ENCODE results near the gene PSME3IP1. TPM values are rescaled to one million over a fixed set of nuclear protein-coding genes. Genes with fewer than 3 reads are reported as not detected.
"Not testable (repeated sequence)": the region's sequence is repeated elsewhere in the genome, so short reads cannot be mapped to it uniquely, and the experiment has no call there.

Gene PSME3IP1
- total RNA-seq, 2 donors from 2014 or later, result 109 to 118 TPM

DNA sequence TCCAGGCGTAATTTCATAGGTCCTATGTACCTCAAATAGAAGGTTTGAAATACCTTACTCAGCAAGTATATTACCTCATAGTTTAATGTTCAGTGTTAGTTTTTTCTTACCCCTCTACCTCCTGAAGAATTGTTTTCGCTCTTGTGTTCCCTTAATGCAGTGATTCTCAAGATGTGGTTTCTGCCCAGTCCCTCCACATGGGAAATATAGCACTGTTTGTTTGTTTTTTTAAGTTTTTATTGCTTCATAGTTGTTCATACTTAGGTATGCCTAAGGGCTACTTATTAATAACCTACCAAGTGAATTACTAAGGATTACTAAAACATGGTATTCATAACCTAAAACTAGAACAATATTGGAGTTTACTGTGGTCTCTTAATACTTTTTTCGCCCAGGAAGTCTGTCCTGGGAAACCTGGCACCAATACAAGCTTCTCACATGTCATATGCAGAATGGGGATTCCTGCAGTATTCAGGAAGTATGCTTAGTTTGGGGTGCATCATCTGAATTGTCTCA is 5.3 kb upstream of the PSME3IP1 start:
- H3K9me3 ChIP-seq (ENCODE audit: control insufficient read depth, low read length, poor library complexity, severe bottlenecking), result no peaks in the 10 kb centered on the region
- ATAC-seq (no peak), DNase-seq (no peak)
- peaks cover 5% of the 10 kb centered on the region for H3K36me3 Mint-ChIP-seq (ENCODE audit: low read depth)
- no peak overlapping the region for H3K4me3 Mint-ChIP-seq
- H3K4me1 Mint-ChIP-seq, result peaks cover 29% of the 10 kb centered on the region
- peak overlapping the region; percentile 37 for H3K27ac Mint-ChIP-seq
- no peaks in the 10 kb centered on the region for H3K27me3 Mint-ChIP-seq

DNA sequence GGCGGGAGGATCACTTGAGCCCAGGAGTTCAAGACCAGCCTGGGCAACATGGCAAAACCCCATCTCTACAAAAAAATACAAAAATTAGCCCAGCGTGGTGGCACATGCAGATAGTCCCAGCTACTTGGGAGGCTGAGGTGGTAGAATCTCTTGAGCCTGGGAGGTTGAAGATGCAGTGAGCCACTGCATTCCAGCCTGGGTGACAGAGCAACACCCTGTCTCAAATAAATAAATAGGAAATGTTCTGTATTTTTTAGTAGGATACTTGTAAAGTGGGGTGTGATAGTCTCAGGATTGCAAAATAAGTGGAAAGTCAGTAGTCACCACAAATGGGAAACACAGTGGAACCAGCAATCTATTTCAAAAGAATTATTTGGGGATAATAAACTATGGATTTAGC is 4.3 kb upstream of the PSME3IP1 start:
- H3K4me3 Mint-ChIP-seq, result no peak overlapping the region
- H3K9me3 ChIP-seq (ENCODE audit: control insufficient read depth, low read length, poor library complexity, severe bottlenecking), result no peaks in the 10 kb centered on the region
- ATAC-seq, result no peak

DNA sequence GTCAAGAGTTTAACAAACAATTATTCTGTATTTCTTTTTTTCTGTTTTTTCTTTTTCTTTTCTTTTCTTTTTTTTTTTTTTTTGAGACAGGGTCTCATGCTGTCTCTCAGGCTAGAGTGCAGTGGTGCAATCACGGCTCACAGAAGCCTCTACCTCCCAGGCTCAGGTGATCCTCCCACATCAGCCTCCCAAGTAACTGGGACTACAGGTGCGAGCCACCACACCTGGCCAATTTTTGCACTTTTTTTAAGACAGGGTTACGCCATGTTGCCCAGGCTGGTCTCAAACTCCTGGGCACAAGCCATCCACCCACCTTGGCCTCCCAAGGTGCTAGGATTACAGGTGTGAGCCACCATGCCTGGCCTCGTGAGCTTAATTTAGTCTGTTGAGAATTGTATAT is 3.7 kb upstream of the PSME3IP1 start:
- DNase-seq; H3K27me3 Mint-ChIP-seq; ATAC-seq; H3K27ac Mint-ChIP-seq; H3K9me3 ChIP-seq (ENCODE audit: control insufficient read depth, low read length, poor library complexity, severe bottlenecking); H3K36me3 Mint-ChIP-seq (ENCODE audit: low read depth); H3K4me3 Mint-ChIP-seq: not testable (repeated sequence)
- peaks cover 35% of the 10 kb centered on the region for H3K4me1 Mint-ChIP-seq

More for the DNA sequence above, 4.3 kb upstream of the PSME3IP1 start:
- Mint-ChIP-seq H3K36me3 (ENCODE audit: low read depth) (peaks cover 8% of the 10 kb centered on the region), H3K27me3 (no peaks in the 10 kb centered on the region), H3K4me1 (peaks cover 31% of the 10 kb centered on the region), H3K27ac (no peak overlapping the region)
- no peak for DNase-seq

DNA sequence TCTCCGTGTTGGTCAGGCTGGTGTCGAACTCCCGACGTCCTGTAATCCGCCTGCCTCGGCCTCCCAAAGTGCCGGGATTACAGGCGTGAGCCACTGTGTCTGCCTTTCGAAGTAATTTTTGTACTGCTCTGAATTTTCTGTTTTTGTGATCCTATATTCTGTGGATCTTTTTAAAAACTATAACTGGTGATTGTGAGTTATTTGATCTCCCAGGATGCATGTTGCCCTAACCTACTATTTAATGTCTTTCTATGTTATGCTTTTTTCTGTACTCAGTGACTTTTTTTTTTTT is 2.8 kb upstream of the PSME3IP1 start:
- no peaks in the 10 kb centered on the region for H3K27me3 Mint-ChIP-seq
- peaks cover 37% of the 10 kb centered on the region for H3K4me1 Mint-ChIP-seq
- H3K4me3 Mint-ChIP-seq, result no peak overlapping the region
- H3K9me3 ChIP-seq (ENCODE audit: control insufficient read depth, low read length, poor library complexity, severe bottlenecking), result no peaks in the 10 kb centered on the region
- no peak overlapping the region for H3K27ac Mint-ChIP-seq
- H3K36me3 Mint-ChIP-seq (ENCODE audit: low read depth), result peaks cover 8% of the 10 kb centered on the region
- no peak for DNase-seq
- ATAC-seq, result no peak

DNA sequence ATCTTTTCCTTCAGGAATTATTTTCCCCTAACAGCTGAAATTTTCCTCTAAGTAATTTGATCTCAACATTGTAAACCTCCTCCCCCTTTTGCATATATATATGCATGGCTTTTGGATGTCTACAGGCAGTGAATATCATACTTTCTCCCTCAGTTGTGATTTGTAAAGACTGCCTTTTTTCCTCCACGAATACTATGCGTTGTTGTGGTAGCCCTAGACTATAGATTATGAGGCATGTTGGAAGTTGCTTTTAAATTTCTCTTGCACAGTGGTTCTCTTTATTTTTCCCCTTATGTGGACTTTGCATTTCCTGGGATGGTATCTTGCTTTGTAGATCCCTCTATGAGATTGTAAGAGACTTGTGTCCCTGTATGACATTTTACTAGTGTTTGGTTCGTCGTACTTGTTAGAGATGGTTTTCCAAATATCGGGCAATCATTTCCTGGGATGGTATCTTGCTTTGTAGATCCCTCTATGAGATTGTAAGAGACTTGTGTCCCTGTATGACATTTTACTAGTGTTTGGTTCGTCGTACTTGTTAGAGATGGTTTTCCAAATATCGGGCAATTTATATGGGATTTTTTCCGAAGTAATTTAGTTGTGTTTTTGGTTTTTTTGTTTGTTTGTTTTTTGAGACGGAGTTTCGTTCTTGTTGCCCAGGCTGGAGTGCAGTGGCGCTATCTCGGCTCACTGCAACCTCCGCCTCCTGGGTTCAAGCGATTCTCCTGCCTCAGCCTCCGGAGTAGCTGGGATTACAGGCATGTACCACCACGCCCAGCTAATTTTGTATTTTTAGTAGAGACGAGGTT is 2.3 kb upstream of the PSME3IP1 start:
- not testable (repeated sequence) for H3K36me3 Mint-ChIP-seq (ENCODE audit: low read depth); H3K9me3 ChIP-seq (ENCODE audit: control insufficient read depth, low read length, poor library complexity, severe bottlenecking); ATAC-seq; H3K27me3 Mint-ChIP-seq; DNase-seq
- H3K4me1 Mint-ChIP-seq, result peaks cover 38% of the 10 kb centered on the region
- peak overlapping the region; percentile 99 for H3K4me3 Mint-ChIP-seq
- peak overlapping the region; percentile 99 for H3K27ac Mint-ChIP-seq

DNA sequence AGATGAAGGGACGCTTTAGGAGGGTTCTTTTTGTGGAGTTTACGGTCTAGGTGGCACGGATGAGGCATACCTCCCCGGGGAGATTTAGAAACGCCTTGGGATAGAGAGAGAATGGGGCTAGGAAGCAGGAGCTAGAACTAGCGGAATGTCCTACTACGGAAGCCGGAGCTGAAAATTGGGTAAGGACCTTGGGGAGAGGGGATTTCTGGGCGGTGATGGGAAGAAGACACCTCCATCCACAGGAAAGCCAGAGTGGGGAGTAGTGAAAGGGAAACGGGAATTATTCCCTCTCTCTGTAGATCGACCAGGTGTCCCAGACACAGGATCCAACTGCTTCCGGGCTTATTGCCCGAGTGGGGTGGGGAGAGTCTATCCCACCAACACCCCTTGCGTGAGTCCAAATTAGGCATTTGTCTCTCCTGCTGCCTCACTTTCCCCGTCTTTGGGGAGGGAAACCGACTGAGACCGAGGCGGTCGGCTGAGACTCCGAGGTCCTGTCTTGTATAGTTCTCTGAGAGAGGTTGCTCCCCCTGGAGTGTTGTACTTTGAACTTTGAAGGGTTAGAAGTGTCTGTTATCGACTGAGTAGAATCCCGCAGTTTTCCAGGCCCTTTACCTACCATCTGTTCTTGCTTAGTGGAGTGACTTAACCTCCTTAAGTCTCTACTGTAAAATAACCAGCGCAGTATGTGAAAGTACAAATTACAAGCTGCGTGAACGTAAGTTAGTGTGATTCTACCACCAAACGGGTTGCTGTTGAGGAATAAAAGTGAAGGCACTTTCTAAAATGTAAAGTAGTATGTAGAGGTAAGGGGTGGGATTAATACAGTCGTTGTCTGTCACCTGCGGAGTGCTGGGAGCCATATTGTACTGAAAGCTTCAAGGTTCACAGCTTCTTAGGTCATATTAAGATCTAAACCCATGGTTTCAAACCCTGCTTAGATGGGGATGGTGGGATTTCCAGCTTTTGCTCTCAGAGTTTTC is 1.3 kb upstream of the PSME3IP1 start:
- H3K36me3 Mint-ChIP-seq (ENCODE audit: low read depth), result peaks cover 8% of the 10 kb centered on the region
- H3K4me1 Mint-ChIP-seq, result peaks cover 40% of the 10 kb centered on the region
- H3K4me3 Mint-ChIP-seq, result peak overlapping the region; percentile 99
- H3K9me3 ChIP-seq (ENCODE audit: control insufficient read depth, low read length, poor library complexity, severe bottlenecking), result no peaks in the 10 kb centered on the region
- peak overlapping the region; percentile 99 for H3K27ac Mint-ChIP-seq
- ATAC-seq, result no peak
- no peak for DNase-seq
- H3K27me3 Mint-ChIP-seq, result no peaks in the 10 kb centered on the region

DNA sequence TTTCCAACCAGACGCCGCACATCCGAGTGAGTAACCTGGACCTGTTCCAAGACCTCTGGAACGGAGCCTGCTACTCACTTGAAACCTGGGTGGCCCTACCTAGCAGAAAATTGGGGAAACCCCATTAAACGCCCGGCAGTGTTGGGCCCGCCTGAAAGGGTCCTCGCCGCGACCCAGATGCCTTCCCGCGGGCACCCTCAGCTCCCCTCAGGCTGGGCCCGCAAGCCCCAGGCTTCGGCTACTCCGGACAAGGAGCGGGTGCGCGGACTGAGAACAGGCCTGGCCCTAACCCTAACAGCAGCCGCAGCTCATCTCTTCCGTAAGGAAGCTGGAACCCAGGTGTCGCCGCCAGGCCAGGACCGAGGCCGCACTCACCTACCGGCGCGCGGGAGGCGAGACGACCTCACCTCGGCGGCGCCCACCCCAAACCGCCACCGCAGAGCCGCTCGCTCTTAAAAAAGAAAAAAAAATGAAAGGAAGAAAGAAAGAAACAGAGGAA is 344 bp downstream of the PSME3IP1 start:
- H3K4me1 Mint-ChIP-seq, result peaks cover 39% of the 10 kb centered on the region

GRCh38 chr16:57184887-57185445 is 873 bp downstream of the PSME3IP1 start:
- Mint-ChIP-seq H3K4me1 (peaks cover 39% of the 10 kb centered on the region), H3K4me3 (peak overlapping the region; percentile 99), H3K27me3 (no peaks in the 10 kb centered on the region), H3K27ac (peak overlapping the region; percentile 99), H3K36me3 (ENCODE audit: low read depth) (peaks cover 8% of the 10 kb centered on the region)
- H3K9me3 ChIP-seq (ENCODE audit: control insufficient read depth, low read length, poor library complexity, severe bottlenecking), result no peaks in the 10 kb centered on the region
- ATAC-seq, result no peak
- DNase-seq, result no peak

More for the DNA sequence above, 344 bp downstream of the PSME3IP1 start:
- H3K9me3 ChIP-seq (ENCODE audit: control insufficient read depth, low read length, poor library complexity, severe bottlenecking), result no peaks in the 10 kb centered on the region
- Mint-ChIP-seq H3K27me3 (no peaks in the 10 kb centered on the region), H3K27ac (peak overlapping the region; percentile 99), H3K4me3 (peak overlapping the region; percentile 99), H3K36me3 (ENCODE audit: low read depth) (peaks cover 8% of the 10 kb centered on the region)
- peak in 1 of 3 donors; percentile 22 for DNase-seq
- ATAC-seq, result peak; percentile 24

- Mint-ChIP-seq H3K27ac (peak overlapping the region; percentile 19), H3K4me1 (peaks cover 37% of the 10 kb centered on the region), H3K27me3 (no peaks in the 10 kb centered on the region), H3K36me3 (ENCODE audit: low read depth) (peaks cover 8% of the 10 kb centered on the region), H3K4me3 (peak overlapping the region; percentile 33)
- DNase-seq, result no peak
- no peaks in the 10 kb centered on the region for H3K9me3 ChIP-seq (ENCODE audit: control insufficient read depth, low read length, poor library complexity, severe bottlenecking)
- no peak for ATAC-seq
Observed at GRCh38 chr16:57184113-57184512, 1.7 kb downstream of the PSME3IP1 start.

DNA sequence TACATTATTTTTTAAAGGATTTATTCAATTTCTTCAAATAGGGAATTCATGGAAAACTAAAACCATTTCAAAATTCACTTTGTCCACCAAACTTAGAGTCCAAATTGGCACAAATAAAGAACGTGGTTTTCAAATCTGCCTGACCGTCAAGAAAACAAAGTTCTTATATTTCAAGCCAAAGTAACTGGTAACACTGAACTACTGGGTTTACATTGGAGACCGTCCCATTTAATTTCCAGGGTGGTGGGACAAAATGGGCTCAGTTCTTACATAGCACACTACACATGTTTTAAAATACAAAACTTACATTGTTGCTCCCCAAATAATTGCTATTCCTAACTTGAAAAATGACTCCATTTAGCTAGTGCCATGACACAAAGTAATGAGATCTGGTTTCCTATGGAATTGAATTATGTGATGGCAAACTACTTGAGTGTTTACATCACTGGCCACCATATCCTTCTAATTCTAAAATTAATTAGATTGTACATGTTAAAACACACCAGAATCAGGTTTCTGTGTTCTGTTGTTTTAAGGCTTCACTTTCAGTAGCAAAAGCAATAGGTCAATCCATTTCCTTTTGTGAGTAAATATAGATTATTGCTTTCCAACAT is 6.5 kb downstream of the PSME3IP1 start:
- no peaks in the 10 kb centered on the region for H3K9me3 ChIP-seq (ENCODE audit: control insufficient read depth, low read length, poor library complexity, severe bottlenecking)
- Mint-ChIP-seq H3K36me3 (ENCODE audit: low read depth) (peaks cover 3% of the 10 kb centered on the region), H3K27ac (no peak overlapping the region), H3K4me3 (no peak overlapping the region), H3K4me1 (peaks cover 23% of the 10 kb centered on the region), H3K27me3 (no peaks in the 10 kb centered on the region)
- ATAC-seq (no peak), DNase-seq (no peak)

DNA sequence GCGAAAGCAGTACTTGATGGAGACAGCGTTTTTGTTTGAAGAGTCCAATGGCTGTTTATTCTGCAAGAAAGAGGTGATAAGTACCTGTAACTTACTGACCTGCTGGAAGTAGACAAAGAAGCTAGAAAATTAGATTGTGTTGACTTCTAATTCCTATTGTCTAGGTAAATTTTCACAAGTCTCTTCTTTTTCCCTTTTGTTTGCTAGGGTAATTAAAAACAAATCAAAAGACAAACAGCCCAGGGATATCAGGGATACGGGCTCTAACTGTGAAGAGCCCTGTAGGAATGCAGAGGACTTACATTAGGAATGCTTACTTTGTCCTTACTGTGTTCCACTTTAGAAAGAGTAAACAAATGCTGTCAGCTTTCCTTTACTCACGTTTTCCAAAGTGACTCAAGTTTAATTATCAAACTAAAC is 7.0 kb downstream of the PSME3IP1 start:
- Mint-ChIP-seq H3K36me3 (ENCODE audit: low read depth) (peaks cover 3% of the 10 kb centered on the region), H3K27ac (no peak overlapping the region), H3K27me3 (no peaks in the 10 kb centered on the region), H3K4me1 (peaks cover 19% of the 10 kb centered on the region), H3K4me3 (no peak overlapping the region)
- no peak for DNase-seq
- no peak for ATAC-seq
- no peaks in the 10 kb centered on the region for H3K9me3 ChIP-seq (ENCODE audit: control insufficient read depth, low read length, poor library complexity, severe bottlenecking)

GRCh38 chr16:57178196-57178595 is 7.6 kb downstream of the PSME3IP1 start:
- DNase-seq (no peak), ATAC-seq (no peak)
- Mint-ChIP-seq H3K36me3 (ENCODE audit: low read depth) (peaks cover 5% of the 10 kb centered on the region), H3K27ac (no peak overlapping the region), H3K27me3 (no peaks in the 10 kb centered on the region), H3K4me3 (no peak overlapping the region), H3K4me1 (peaks cover 17% of the 10 kb centered on the region)
- no peaks in the 10 kb centered on the region for H3K9me3 ChIP-seq (ENCODE audit: control insufficient read depth, low read length, poor library complexity, severe bottlenecking)
